Hepatocyte (in vitro differentiated cells): ENCODE measurements around the gene NSL1. TPM values are rescaled to one million over a fixed set of nuclear protein-coding genes. Genes with fewer than 3 reads are reported as not detected.

Experiments used
- DNase-seq: peaks from one replicate; pipeline ENCODE4 v3.0.0-alpha.2; 2016; ENCODE audit warnings: low spot score
- H2AFZ ChIP-seq: fragments of 200-600 bp; sonication (generic); 2 replicates; pipeline ENCODE4 v1.6.0; 2016; ENCODE audit warnings: antibody characterized with exemption, mild to moderate bottlenecking
- H3K27ac ChIP-seq: fragments of 200-600 bp; sonication (generic); 2 replicates; pipeline ENCODE4 v1.5.1; 2016; ENCODE audit warnings: mild to moderate bottlenecking
- H3K27me3 ChIP-seq: fragments of 200-600 bp; sonication (generic); 2 replicates; pipeline ENCODE4 v1.6.1; 2016
- H3K36me3 ChIP-seq: fragments of 200-600 bp; sonication (generic); replicated peaks from 2 replicates; pipeline ENCODE4 v1.5.1; 2016; ENCODE audit warnings: low read depth; ENCODE audit not compliant: insufficient read depth
- H3K4me1 ChIP-seq: fragments of 200-600 bp; sonication (generic); 2 replicates; pipeline ENCODE4 v1.5.1; 2016; ENCODE audit warnings: mild to moderate bottlenecking, moderate library complexity; ENCODE audit not compliant: insufficient read depth
- H3K4me2 ChIP-seq: fragments of 200-600 bp; sonication (generic); 2 replicates; pipeline ENCODE4 v1.6.0; 2016
- H3K4me3 ChIP-seq: fragments of 200-600 bp; sonication (generic); 2 replicates; pipeline ENCODE4 v1.5.1; 2016; ENCODE audit warnings: mild to moderate bottlenecking
- H3K79me2 ChIP-seq: fragments of 200-600 bp; sonication (generic); 2 replicates; pipeline ENCODE4 v1.6.0; 2017; ENCODE audit warnings: mild to moderate bottlenecking
- H3K9me2 ChIP-seq: fragments of 200-600 bp; sonication (generic); replicated peaks from 2 replicates; pipeline ENCODE4 v1.6.0; 2017; ENCODE audit warnings: mild to moderate bottlenecking; ENCODE audit not compliant: insufficient read depth
- H3K9me3 ChIP-seq: fragments of 200-600 bp; sonication (generic); 2 replicates; pipeline ENCODE4 v1.5.1; 2016; ENCODE audit warnings: low read depth, mild to moderate bottlenecking
- H4K20me1 ChIP-seq: fragments of 200-600 bp; sonication (generic); 2 replicates; pipeline ENCODE4 v1.6.0; 2016; ENCODE audit warnings: mild to moderate bottlenecking; ENCODE audit not compliant: insufficient read depth, poor library complexity, severe bottlenecking
- CTCF ChIP-seq: fragments of 200-600 bp; sonication (generic); IDR thresholded peaks from 2 replicates; pipeline ENCODE4 v1.5.1; 2016; ENCODE audit warnings: antibody characterized with exemption, mild to moderate bottlenecking; ENCODE audit not compliant: poor library complexity
- EZH2 ChIP-seq: fragments of 200-600 bp; sonication (generic); IDR thresholded peaks from 2 replicates; pipeline ENCODE4 v1.6.1; 2016; ENCODE audit warnings: antibody characterized with exemption, mild to moderate bottlenecking, borderline replicate concordance
- EZH2phosphoT487 ChIP-seq: fragments of 200-600 bp; sonication (generic); IDR thresholded peaks from one replicate; pipeline ENCODE4 v1.6.1; 2018; ENCODE audit warnings: antibody characterized with exemption, mild to moderate bottlenecking, low read depth, moderate library complexity; ENCODE audit not compliant: unreplicated experiment, severe bottlenecking
- WGBS: methylation state at CpG from one replicate; pipeline ENCODE4 v1.1.6; 2016; ENCODE audit warnings: low lambda C conversion rate; ENCODE audit errors: missing lambda C conversion rate; 5-methylcytosine and 5-hydroxymethylcytosine counted together
- polyA plus RNA-seq: library from polyadenylated mRNA; unstranded; fragments of >200 nt; fragmentation: Nextera tagmentation; extraction: Ambion mirVana; gene quantifications from 2 replicates; pipeline ENCODE4 v1.2.1, GENCODE V29; 2016
- total RNA-seq: library from RNA; depleted of rRNA; stranded (reverse); fragments of >200 nt; gene quantifications from 2 replicates; pipeline ENCODE4 v1.2.3, GENCODE V29; 2014

NSL1 gene
- total and polyA plus RNA-seq, 2 experiments from 2014 or later = 27.2 to 39.5 TPM

GRCh38 chr1:212683357-212683722 lies 108.2 kb downstream of the NSL1 start:
- Histone ChIP-seq H2AFZ (no peak overlapping the region), H3K36me3 (no peaks in the 10 kb centered on the region), H4K20me1 (no peaks in the 10 kb centered on the region), H3K27ac (no peak overlapping the region), H3K4me1 (no peaks in the 10 kb centered on the region), H3K79me2 (no peaks in the 10 kb centered on the region), H3K9me2 (no peaks in the 10 kb centered on the region), H3K4me2 (no peak overlapping the region), H3K9me3 (no peaks in the 10 kb centered on the region), H3K27me3 (no peaks in the 10 kb centered on the region), H3K4me3 (no peak overlapping the region)
- no peak for DNase-seq
- WGBS = 88% methylated on average over 7 of the region's 7 CpGs
- no peak for TF ChIP-seq CTCF
- TF ChIP-seq EZH2 = no peak
- no peak for TF ChIP-seq EZH2phosphoT487

GRCh38 chr1:212680680-212681389 lies 110.7 kb downstream of the NSL1 start:
- WGBS = 17% methylated on average over 4 of the region's 4 CpGs
- Histone ChIP-seq H3K9me2 (no peaks in the 10 kb centered on the region), H4K20me1 (no peaks in the 10 kb centered on the region), H2AFZ (no peak overlapping the region), H3K36me3 (no peaks in the 10 kb centered on the region), H3K79me2 (no peaks in the 10 kb centered on the region), H3K4me3 (no peak overlapping the region), H3K27me3 (no peaks in the 10 kb centered on the region), H3K27ac (no peak overlapping the region), H3K9me3 (no peaks in the 10 kb centered on the region), H3K4me1 (no peaks in the 10 kb centered on the region), H3K4me2 (no peak overlapping the region)
- no peak for DNase-seq
- TF ChIP-seq EZH2 = no peak
- no peak for TF ChIP-seq EZH2phosphoT487
- TF ChIP-seq CTCF = no peak

- Histone ChIP-seq H3K9me2 (no peaks in the 10 kb centered on the region), H3K4me3 (no peak overlapping the region), H3K4me1 (no peaks in the 10 kb centered on the region), H3K27me3 (no peaks in the 10 kb centered on the region), H3K36me3 (no peaks in the 10 kb centered on the region), H3K4me2 (no peak overlapping the region), H3K27ac (no peak overlapping the region), H3K9me3 (no peaks in the 10 kb centered on the region), H2AFZ (no peak overlapping the region), H4K20me1 (no peaks in the 10 kb centered on the region), H3K79me2 (no peaks in the 10 kb centered on the region)
- TF ChIP-seq EZH2 (no peak), CTCF (no peak), EZH2phosphoT487 (no peak)
- no peak for DNase-seq
- WGBS = 80% methylated on average over 11 of the region's 11 CpGs
These were observed 112.8 kb downstream of the NSL1 start for GRCh38 chr1:212678456-212679410.
